Hepatocyte (in vitro differentiated cells): Measurements from ENCODE around the gene CNIH3.

Source experiments
- EZH2phosphoT487 ChIP-seq: fragments of 200-600 bp; sonication (generic); IDR thresholded peaks from one replicate; pipeline ENCODE4 v1.6.1; 2018; ENCODE audit warnings: antibody characterized with exemption, mild to moderate bottlenecking, low read depth, moderate library complexity; ENCODE audit not compliant: unreplicated experiment, severe bottlenecking
- TF ChIP-seq, protein P1 (sequence below): fragments of 200-600 bp; sonication (generic); IDR thresholded peaks from 2 replicates; pipeline ENCODE4 v1.5.1; 2016; ENCODE audit warnings: antibody characterized with exemption, mild to moderate bottlenecking; ENCODE audit not compliant: poor library complexity

DNA sequence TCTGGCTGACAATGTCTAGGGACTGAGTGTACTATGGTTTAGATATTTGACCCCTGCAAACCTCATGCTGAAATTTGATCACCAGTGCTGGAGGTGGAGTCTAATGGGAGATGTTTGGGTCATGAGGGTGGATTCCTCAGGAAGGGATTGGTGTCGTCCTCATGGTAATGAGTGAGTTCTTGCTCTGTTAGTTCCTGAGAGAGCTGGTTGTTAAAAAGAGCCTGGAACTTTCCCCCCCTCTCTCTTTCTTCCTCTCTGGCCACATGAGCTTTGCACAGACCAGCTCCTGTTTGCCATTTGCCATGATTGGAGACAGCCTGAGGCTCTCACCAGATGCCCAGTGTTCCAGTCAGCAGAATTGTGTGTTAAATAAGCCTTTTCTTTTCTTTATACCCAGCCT is 36.6 kb upstream of the CNIH3 start:
- TF ChIP-seq, protein P1, sequence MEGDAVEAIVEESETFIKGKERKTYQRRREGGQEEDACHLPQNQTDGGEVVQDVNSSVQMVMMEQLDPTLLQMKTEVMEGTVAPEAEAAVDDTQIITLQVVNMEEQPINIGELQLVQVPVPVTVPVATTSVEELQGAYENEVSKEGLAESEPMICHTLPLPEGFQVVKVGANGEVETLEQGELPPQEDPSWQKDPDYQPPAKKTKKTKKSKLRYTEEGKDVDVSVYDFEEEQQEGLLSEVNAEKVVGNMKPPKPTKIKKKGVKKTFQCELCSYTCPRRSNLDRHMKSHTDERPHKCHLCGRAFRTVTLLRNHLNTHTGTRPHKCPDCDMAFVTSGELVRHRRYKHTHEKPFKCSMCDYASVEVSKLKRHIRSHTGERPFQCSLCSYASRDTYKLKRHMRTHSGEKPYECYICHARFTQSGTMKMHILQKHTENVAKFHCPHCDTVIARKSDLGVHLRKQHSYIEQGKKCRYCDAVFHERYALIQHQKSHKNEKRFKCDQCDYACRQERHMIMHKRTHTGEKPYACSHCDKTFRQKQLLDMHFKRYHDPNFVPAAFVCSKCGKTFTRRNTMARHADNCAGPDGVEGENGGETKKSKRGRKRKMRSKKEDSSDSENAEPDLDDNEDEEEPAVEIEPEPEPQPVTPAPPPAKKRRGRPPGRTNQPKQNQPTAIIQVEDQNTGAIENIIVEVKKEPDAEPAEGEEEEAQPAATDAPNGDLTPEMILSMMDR: no peak
- TF ChIP-seq EZH2phosphoT487: no peak
